K562 (cell line): ENCODE data around the gene CASKIN1. TPM values are rescaled to one million over a fixed set of nuclear protein-coding genes. Genes with fewer than 3 reads are reported as not detected.

ENCODE experiments used
- BCOR ChIP-seq: fragments of 450-650 bp; IDR thresholded peaks from 2 replicates; pipeline ENCODE4 v1.6.1; 2016
- CBFA2T3 ChIP-seq: fragments of 450-650 bp; IDR thresholded peaks from 2 replicates; pipeline ENCODE4 v1.6.1; 2017
- CREB1 ChIP-seq, 2 experiments: sonication (generic) in 1 of 2; formaldehyde crosslinking in 1 of 2; IDR thresholded peaks; 2 replicates each; pipeline versions ENCODE4 v1.6.1 to v1.8.0; 2012 to 2022; ENCODE audit warnings: inconsistent platforms in 1 of 2, mild to moderate bottlenecking in 1 of 2, missing genetic modification reagents in 1 of 2, moderate library complexity in 1 of 2
- ETV5 ChIP-seq: sonication (generic); formaldehyde crosslinking; IDR thresholded peaks from 2 replicates; pipeline ENCODE4 v1.4.0; 2020; ENCODE audit warnings: low read depth, mild to moderate bottlenecking, missing genetic modification reagents
- HMG20B ChIP-seq: fragments of 250-450 bp; sonication (Bioruptor Pico); IDR thresholded peaks from 2 replicates; pipeline ENCODE4 v1.5.0; 2021; ENCODE audit warnings: mild to moderate bottlenecking
- NCOA2 ChIP-seq, 2 experiments: fragments of 450-650 bp; IDR thresholded peaks; 2 replicates each; pipeline ENCODE4 v1.6.1; 2018; ENCODE audit warnings: mild to moderate bottlenecking in 2 of 2, moderate library complexity in 1 of 2; ENCODE audit not compliant: partially characterized antibody in 2 of 2
- NELFE ChIP-seq: IDR thresholded peaks from 2 replicates; pipeline ENCODE4 v1.6.1; 2011; ENCODE audit warnings: mild to moderate bottlenecking; ENCODE audit not compliant: insufficient read depth, insufficient read length
- POLR2H ChIP-seq: IDR thresholded peaks from 2 replicates; pipeline ENCODE4 v1.6.1; 2016; ENCODE audit warnings: missing genetic modification characterization, low read depth, mild to moderate bottlenecking, control low read depth, missing compliant biosample characterization, moderate library complexity
- PTBP1 ChIP-seq: fragments of 200-400 bp; formaldehyde crosslinking; IDR thresholded peaks from 2 replicates; pipeline ENCODE4 v1.6.1; 2017; ENCODE audit warnings: low read depth, low read length
- RBBP5 ChIP-seq: fragments of 200-600 bp; sonication (generic); IDR thresholded peaks from 2 replicates; pipeline ENCODE4 v1.6.1; 2012; ENCODE audit warnings: borderline replicate concordance, mild to moderate bottlenecking, low read length, control low read depth, inconsistent platforms; ENCODE audit not compliant: insufficient read depth, poor library complexity, severe bottlenecking
- RFX5 ChIP-seq: IDR thresholded peaks from 2 replicates; pipeline ENCODE4 v1.6.1; 2011; ENCODE audit warnings: low read depth, mild to moderate bottlenecking, improper control_type of control experiment, low read length
- RFX7 ChIP-seq: fragments of 250-450 bp; sonication (Bioruptor Pico); IDR thresholded peaks from 2 replicates; pipeline ENCODE4 v1.5.1; 2021; ENCODE audit warnings: mild to moderate bottlenecking
- ZBTB7A ChIP-seq: IDR thresholded peaks from 2 replicates; pipeline ENCODE4 v1.6.1; 2011; ENCODE audit warnings: low read depth, mild to moderate bottlenecking, low read length, moderate library complexity, borderline replicate concordance; ENCODE audit not compliant: control insufficient read depth
- ZHX1 ChIP-seq: fragments of 150-350 bp; conservative IDR thresholded peaks from 2 replicates; pipeline ENCODE4 v1.6.1; 2014; ENCODE audit warnings: low read length
- ZNF518B ChIP-seq: fragments of 250-450 bp; sonication (Bioruptor Pico); IDR thresholded peaks from 2 replicates; pipeline ENCODE4 v1.5.0; 2021; ENCODE audit warnings: mild to moderate bottlenecking, moderate library complexity
- polyA plus RNA-seq, 8 experiments: library from polyadenylated mRNA; depleted of rRNA in 4 of 8; stranded (reverse) in 5 of 8; unstranded in 3 of 8; fragments of >200 nt; fragmentation: Nextera tagmentation in 2 of 8; fragmentation: Illumina TruSeq in 1 of 8; extraction: Ambion mirVana in 2 of 8; extraction: Trizol in 1 of 8; gene quantifications; 2 replicates each; pipeline versions ENCODE4 v1.2.1 to v1.2.3, GENCODE V29; 2011 to 2014; ENCODE audit warnings: inconsistent platforms in 1 of 8, missing spikeins in 1 of 8
- total RNA-seq, 7 experiments: library from RNA; depleted of rRNA in 6 of 7; stranded (reverse); fragments of >200 nt in 6 of 7; fragmentation: Illumina TruSeq in 2 of 7; extraction: Trizol in 2 of 7; gene quantifications; 2 replicates each; pipeline versions ENCODE4 v1.2.1 to v1.2.3, GENCODE V29; 2011 to 2021; ENCODE audit warnings: low replicate concordance in 1 of 7
- TF ChIP-seq, protein P1 (sequence below): fragments of 250-450 bp; sonication (Bioruptor Pico); IDR thresholded peaks from 2 replicates; pipeline ENCODE4 v1.5.0; 2021
- TF ChIP-seq, protein P2 (sequence below): fragments of 450-650 bp; formaldehyde crosslinking; IDR thresholded peaks from 2 replicates; pipeline ENCODE4 v1.4.0; 2022; ENCODE audit warnings: missing genetic modification characterization

CASKIN1 gene
- total and polyA plus RNA-seq, 9 of the 15 experiments (the other 6 are each of a cell fraction or from before 2014, with no cell fraction given) = 0.15 to 4.5 (median 1.5) TPM; not detected in 2

- TF ChIP-seq ZNF518B (CRISPR knock-in tag) (no peak), RFX7 (CRISPR knock-in tag) (no peak), RBBP5 (no peak), POLR2H (tag) (no peak), HMG20B (CRISPR knock-in tag) (no peak), ZHX1 (no peak), BCOR (no peak), ETV5 (no peak), NELFE (no peak), NCOA2 (IDR thresholded peaks at IDR 0.05; ENCODE audit: partially characterized antibody in 2 of 2) (no peak), CBFA2T3 (no peak), CREB1 (IDR thresholded peaks at IDR 0.05) (peak; percentile 16; the same call in 1 of the 2 replicates), CREB1 (CRISPR knock-in tag; IDR thresholded peaks at IDR 0.05) (no peak), ZBTB7A (peak; percentile 90), RFX5 (no peak), PTBP1 (0 out of 2 replicates have a peak, but pooled peaks have one; percentile 10)
- TF ChIP-seq, protein P1, sequence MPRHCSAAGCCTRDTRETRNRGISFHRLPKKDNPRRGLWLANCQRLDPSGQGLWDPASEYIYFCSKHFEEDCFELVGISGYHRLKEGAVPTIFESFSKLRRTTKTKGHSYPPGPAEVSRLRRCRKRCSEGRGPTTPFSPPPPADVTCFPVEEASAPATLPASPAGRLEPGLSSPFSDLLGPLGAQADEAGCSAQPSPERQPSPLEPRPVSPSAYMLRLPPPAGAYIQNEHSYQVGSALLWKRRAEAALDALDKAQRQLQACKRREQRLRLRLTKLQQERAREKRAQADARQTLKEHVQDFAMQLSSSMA (CRISPR knock-in tag) = no peak
- TF ChIP-seq, protein P2, sequence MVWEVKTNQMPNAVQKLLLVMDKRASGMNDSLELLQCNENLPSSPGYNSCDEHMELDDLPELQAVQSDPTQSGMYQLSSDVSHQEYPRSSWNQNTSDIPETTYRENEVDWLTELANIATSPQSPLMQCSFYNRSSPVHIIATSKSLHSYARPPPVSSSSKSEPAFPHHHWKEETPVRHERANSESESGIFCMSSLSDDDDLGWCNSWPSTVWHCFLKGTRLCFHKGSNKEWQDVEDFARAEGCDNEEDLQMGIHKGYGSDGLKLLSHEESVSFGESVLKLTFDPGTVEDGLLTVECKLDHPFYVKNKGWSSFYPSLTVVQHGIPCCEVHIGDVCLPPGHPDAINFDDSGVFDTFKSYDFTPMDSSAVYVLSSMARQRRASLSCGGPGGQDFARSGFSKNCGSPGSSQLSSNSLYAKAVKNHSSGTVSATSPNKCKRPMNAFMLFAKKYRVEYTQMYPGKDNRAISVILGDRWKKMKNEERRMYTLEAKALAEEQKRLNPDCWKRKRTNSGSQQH = no peak
Measured at GRCh38 chr16:2150418-2151187, 45.8 kb downstream of the CASKIN1 start (continued).
